Common myeloid progenitor, CD34-positive (primary cell): Measurements from ENCODE around the gene CR1. TPM values are rescaled to one million over a fixed set of nuclear protein-coding genes. Genes with fewer than 3 reads are reported as not detected.

ENCODE experiments used
- CTCF ChIA-PET: fragments of 350-600 bp; sonication (Branson Sonifier 250); formaldehyde crosslinking; loops from one replicate; lab custom pipeline; 2021; ENCODE audit warnings: antibody characterized with exemption; lab: Charles Lee
- POLR2A ChIA-PET: fragments of 350-600 bp; sonication (Branson Sonifier 250); formaldehyde crosslinking; loops from one replicate; lab custom pipeline; 2021; ENCODE audit warnings: antibody characterized with exemption; lab: Charles Lee
- DNase-seq, 3 donors: peaks; one replicate each; pipeline versions ENCODE4 v3.0.0 to v3.0.0-alpha.2; 2013
- H3K27ac ChIP-seq, 2 experiments: 1 replicate in 1 of 2; 2 replicates in 1 of 2; pipeline ENCODE4 v1.7.0; 2013; ENCODE audit warnings: inconsistent platforms in 2 of 2, low read length in 2 of 2, mild to moderate bottlenecking in 2 of 2, low read depth in 1 of 2, moderate library complexity in 1 of 2; ENCODE audit not compliant: severe bottlenecking in 2 of 2, insufficient read depth in 1 of 2, poor library complexity in 1 of 2
- H3K27me3 ChIP-seq, 5 experiments: replicated peaks in 2 of 5; 1 replicate in 3 of 5; 2 replicates in 2 of 5; pipeline versions ENCODE4 v1.6.1 to v1.7.0; 2013; ENCODE audit warnings: low read length in 4 of 5, mild to moderate bottlenecking in 2 of 5, moderate library complexity in 2 of 5, inconsistent platforms in 1 of 5; ENCODE audit not compliant: insufficient read depth in 5 of 5, control insufficient read depth in 4 of 5
- H3K36me3 ChIP-seq, 4 experiments: 1 replicate in 2 of 4; 2 replicates in 2 of 4; pipeline versions ENCODE4 v1.6.1 to v1.7.0; 2013; ENCODE audit warnings: low read length in 3 of 4, control low read depth in 1 of 4, mild to moderate bottlenecking in 1 of 4; ENCODE audit not compliant: control insufficient read depth in 4 of 4, insufficient read depth in 4 of 4
- H3K4me1 ChIP-seq, 4 experiments: 1 replicate in 3 of 4; 2 replicates in 1 of 4; pipeline versions ENCODE4 v1.6.1 to v1.7.1; 2013; ENCODE audit warnings: low read length in 3 of 4, mild to moderate bottlenecking in 3 of 4, control low read depth in 1 of 4, inconsistent platforms in 1 of 4, moderate library complexity in 1 of 4; ENCODE audit not compliant: control insufficient read depth in 4 of 4, insufficient read depth in 4 of 4; ENCODE audit errors: control extremely low read depth in 1 of 4
- H3K4me3 ChIP-seq, 7 experiments: 1 replicate in 4 of 7; 2 replicates in 3 of 7; pipeline versions ENCODE4 v1.5.1 to v1.7.0; 2013; ENCODE audit warnings: mild to moderate bottlenecking in 7 of 7, low read length in 6 of 7, moderate library complexity in 6 of 7, inconsistent platforms in 2 of 7, low read depth in 2 of 7, control low read depth in 1 of 7; ENCODE audit not compliant: insufficient read depth in 4 of 7, control insufficient read depth in 1 of 7; ENCODE audit errors: extremely low read depth in 1 of 7
- H3K9me3 ChIP-seq, 5 experiments: 1 replicate in 4 of 5; 2 replicates in 1 of 5; pipeline versions ENCODE4 v1.6.1 to v1.7.1; 2013; ENCODE audit warnings: low read length in 4 of 5, mild to moderate bottlenecking in 2 of 5, inconsistent platforms in 1 of 5, low read depth in 1 of 5, moderate library complexity in 1 of 5; ENCODE audit not compliant: control insufficient read depth in 4 of 5, insufficient read depth in 2 of 5; ENCODE audit errors: control extremely low read depth in 1 of 5
- WGBS: methylation state at CpG from one replicate; pipeline ENCODE4 v1.1.5; 2013; ENCODE audit not compliant: insufficient coverage; 5-methylcytosine and 5-hydroxymethylcytosine counted together
- polyA plus RNA-seq: library from polyadenylated mRNA; unstranded; fragments of 120-200 nt; gene quantifications from one replicate; pipeline ENCODE4 v1.2.1, GENCODE V29; 2013

Gene CR1
- polyA plus RNA-seq = 5.4 TPM

GRCh38 chr1:207495801-207496792 lies at the start of gene CR1:
Gene CR1 (plus strand): TSS chr1:207496157. CDS start chr1:207496268, 111 bp downstream.
- Histone ChIP-seq H3K4me1 (peaks cover 4 to 16% (median 9%) of the 10 kb centered on the region in 4 experiments), H3K9me3 (no peaks in the 10 kb centered on the region), H3K36me3 (no peaks in the 10 kb centered on the region), H3K27me3 (peaks cover 0 to 8% (median 0%) of the 10 kb centered on the region in 5 experiments), H3K4me3 (peak within 1 kb of the TSS; percentile 37 to 77 (median 65)), H3K27ac (no peak within 1 kb of the TSS)
- POLR2A ChIA-PET = interaction anchor here (0.6 kb wide), 1 partner anchor 61 kb away, joined by 3 read pairs; no protein-coding TSS in a partner anchor
- CTCF ChIA-PET = interaction anchor here (0.9 to 1.7 kb wide), 4 partner anchors 89 to 412 kb away, joined by 3 to 4 read pairs (median 4); no protein-coding TSS in a partner anchor
- WGBS = under 1% methylated on average over 61 of the region's 68 CpGs
- DNase-seq = peak; percentile 34 to 76 (median 71)

DNA sequence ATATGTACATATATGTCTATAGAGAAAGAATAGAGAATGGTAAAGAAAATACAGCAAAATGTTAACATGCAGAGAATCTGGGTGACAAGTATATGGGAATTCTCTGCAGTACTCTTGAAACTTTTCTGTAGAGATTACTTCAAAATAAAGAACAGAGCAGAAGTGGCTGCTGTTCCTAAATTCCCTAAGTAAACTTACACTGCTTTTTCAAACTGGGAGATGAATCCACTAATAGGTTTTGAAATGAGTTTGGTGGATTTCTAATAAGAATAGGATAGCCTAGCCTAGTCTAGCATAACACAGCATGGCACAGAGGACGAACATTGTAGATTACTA lies 42.3 kb upstream of the CR1 start:
- Histone ChIP-seq H3K36me3 (no peaks in the 10 kb centered on the region), H3K4me1 (peaks cover 3 to 14% (median 12%) of the 10 kb centered on the region in 4 experiments), H3K4me3 (peak overlapping the region in 4 of 7 experiments; percentile 56 to 74 (median 65)), H3K9me3 (no peaks in the 10 kb centered on the region), H3K27me3 (peaks cover 0 to 39% (median 13%) of the 10 kb centered on the region in 5 experiments), H3K27ac (no peak overlapping the region)
- POLR2A ChIA-PET = interaction anchor here (0.7 kb wide), 1 partner anchor 406 kb away, joined by 3 read pairs; no protein-coding TSS in a partner anchor
- DNase-seq = no peak
- no CpG with 5 or more reads among the region's 1 CpG for WGBS
- CTCF ChIA-PET = interaction anchor here (0.8 to 1.3 kb wide), 3 partner anchors 10 to 46 kb away, joined by 3 to 5 read pairs (median 3); no protein-coding TSS in a partner anchor

GRCh38 chr1:207454046-207454964 lies 41.7 kb upstream of the CR1 start, which contains the start of gene CR2:
Gene CR2 (plus strand): TSS chr1:207454328. CDS start chr1:207454419, 91 bp downstream.
- Histone ChIP-seq H3K4me3 (peak within 1 kb of the TSS; percentile 34 to 74 (median 57)), H3K4me1 (peaks cover 3 to 14% (median 12%) of the 10 kb centered on the region in 4 experiments), H3K27me3 (peaks cover 0 to 39% (median 13%) of the 10 kb centered on the region in 5 experiments), H3K27ac (no peak within 1 kb of the TSS), H3K9me3 (no peaks in the 10 kb centered on the region), H3K36me3 (no peaks in the 10 kb centered on the region)
- ChIA-PET CTCF (interaction anchor here (0.6 to 1.9 kb wide), 6 partner anchors 9 to 45 kb away, joined by 3 to 7 read pairs (median 4); no protein-coding TSS in a partner anchor), POLR2A (interaction anchor here (0.6 to 0.7 kb wide), 2 partner anchors 407 to 930 kb away, joined by 3 to 4 read pairs; no protein-coding TSS in a partner anchor)
- peak; percentile 34 to 75 (median 61) for DNase-seq
- WGBS = under 1% methylated on average over 64 of the region's 75 CpGs

GRCh38 chr1:207455183-207455754 lies 40.7 kb upstream of the CR1 start:
- Histone ChIP-seq H3K9me3 (no peaks in the 10 kb centered on the region), H3K36me3 (no peaks in the 10 kb centered on the region), H3K27ac (no peak overlapping the region), H3K4me3 (peak overlapping the region in 3 of 7 experiments; percentile 65 to 74 (median 65)), H3K27me3 (peaks cover 0 to 39% (median 13%) of the 10 kb centered on the region in 5 experiments), H3K4me1 (peaks cover 3 to 14% (median 12%) of the 10 kb centered on the region in 4 experiments)
- DNase-seq = peak in 1 of 3 donors; percentile 11
- ChIA-PET POLR2A (no interaction called here), CTCF (interaction anchor here (0.7 to 1.9 kb wide), 2 partner anchors 15 to 46 kb away, joined by 3 to 7 read pairs; no protein-coding TSS in a partner anchor)
- WGBS = 74% methylated on average over 5 of the region's 6 CpGs

DNA sequence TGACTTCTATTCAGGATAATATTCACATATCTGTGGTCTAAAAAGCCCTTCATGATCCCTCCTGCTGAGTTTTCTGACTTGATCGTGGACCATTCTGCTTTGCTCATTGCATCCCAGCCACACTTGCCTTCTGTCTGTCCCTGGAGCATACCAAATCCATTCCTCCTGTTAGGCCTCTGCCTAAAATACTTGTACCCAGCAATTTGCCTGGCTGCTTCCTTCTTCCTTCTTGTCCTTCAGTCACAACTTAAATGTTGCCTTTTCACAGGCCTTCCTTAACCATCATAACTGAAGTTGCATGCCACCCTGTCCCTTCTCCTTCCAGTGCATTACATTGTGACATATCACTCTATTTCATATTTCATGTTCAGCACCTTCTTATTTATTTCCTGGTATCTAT lies 37.5 kb upstream of the CR1 start:
- H3K9me3 ChIP-seq = no peaks in the 10 kb centered on the region
- no peak for DNase-seq
- 100% methylated on average over 1 of the region's 1 CpG for WGBS
- no peak overlapping the region for H3K27ac ChIP-seq
- CTCF ChIA-PET = no interaction called here
- no peaks in the 10 kb centered on the region for H3K36me3 ChIP-seq
- POLR2A ChIA-PET = no interaction called here
- H3K4me3 ChIP-seq = no peak overlapping the region
- peaks cover 0 to 33% (median 10%) of the 10 kb centered on the region in 5 experiments for H3K27me3 ChIP-seq
- H3K4me1 ChIP-seq = peaks cover 3 to 14% (median 12%) of the 10 kb centered on the region in 4 experiments

GRCh38 chr1:207459008-207459407 lies 36.9 kb upstream of the CR1 start:
- H3K4me1 ChIP-seq = peaks cover 3 to 13% (median 11%) of the 10 kb centered on the region in 4 experiments
- POLR2A ChIA-PET = no interaction called here

More at GRCh38 chr1:207459008-207459407, 36.9 kb upstream of the CR1 start:
- Histone ChIP-seq H3K27me3 (peaks cover 0 to 29% (median 10%) of the 10 kb centered on the region in 5 experiments), H3K36me3 (no peaks in the 10 kb centered on the region), H3K4me3 (no peak overlapping the region), H3K27ac (no peak overlapping the region), H3K9me3 (no peaks in the 10 kb centered on the region)
- peak in 1 of 3 donors; percentile 6 for DNase-seq
- CTCF ChIA-PET = no interaction called here
- 100% methylated on average over 2 of the region's 2 CpGs for WGBS
